DND-41 (cell line): ENCODE results near the gene PARL.

Experiments
- ATAC-seq: fragments of 200-7000 bp; cut with Tn5 transposase; 3 replicates; pipeline ENCODE4 v1.9.1; 2021; ENCODE audit warnings: low read depth; ENCODE audit not compliant: insufficient read depth
- DNase-seq: peaks from one replicate; pipeline ENCODE4 v3.0.0-alpha.2; 2020
- H2AFZ ChIP-seq: 2 replicates; pipeline ENCODE4 v1.6.0; 2012; ENCODE audit warnings: low read depth, low read length
- H3K27ac ChIP-seq: 2 replicates; pipeline ENCODE4 v1.5.1; 2012; ENCODE audit warnings: low read length, inconsistent platforms
- H3K27me3 ChIP-seq: fragments of 200-600 bp; sonication (generic); 2 replicates; pipeline ENCODE4 v1.6.0; 2012; ENCODE audit warnings: low read length, mild to moderate bottlenecking, inconsistent platforms; ENCODE audit not compliant: insufficient read depth, poor library complexity
- H3K36me3 ChIP-seq: 2 replicates; pipeline ENCODE4 v1.5.1; 2012; ENCODE audit warnings: low read length, inconsistent platforms; ENCODE audit not compliant: insufficient read depth
- H3K4me1 ChIP-seq: 2 replicates; pipeline ENCODE4 v1.5.1; 2012; ENCODE audit warnings: mild to moderate bottlenecking, low read length; ENCODE audit not compliant: insufficient read depth
- H3K4me2 ChIP-seq: 2 replicates; pipeline ENCODE4 v1.6.0; 2012; ENCODE audit warnings: mild to moderate bottlenecking, moderate library complexity, low read length, inconsistent platforms; ENCODE audit not compliant: insufficient read depth
- H3K4me3 ChIP-seq, 2 experiments: fragments of 200-600 bp in 1 of 2; shearing (Covaris generic) in 1 of 2; 2 replicates each; pipeline ENCODE4 v1.5.1; 2012 to 2016; ENCODE audit warnings: inconsistent platforms in 2 of 2, low read length in 2 of 2, mild to moderate bottlenecking in 2 of 2, low read depth in 1 of 2, moderate library complexity in 1 of 2
- H3K79me2 ChIP-seq: 2 replicates; pipeline ENCODE4 v1.6.0; 2012; ENCODE audit warnings: low read length, inconsistent platforms; ENCODE audit not compliant: insufficient read depth
- H3K9ac ChIP-seq: 2 replicates; pipeline ENCODE4 v1.6.0; 2012; ENCODE audit warnings: low read depth, mild to moderate bottlenecking, inconsistent platforms, low read length, moderate library complexity
- H3K9me3 ChIP-seq: 2 replicates; pipeline ENCODE4 v1.5.1; 2012; ENCODE audit warnings: low read length, moderate library complexity, mild to moderate bottlenecking, inconsistent platforms; ENCODE audit not compliant: insufficient read depth, severe bottlenecking
- H4K20me1 ChIP-seq: 2 replicates; pipeline ENCODE4 v1.6.0; 2012; ENCODE audit warnings: low read length; ENCODE audit not compliant: insufficient read depth
- CTCF ChIP-seq: IDR thresholded peaks from 2 replicates; pipeline ENCODE4 v1.5.1; 2012; ENCODE audit warnings: borderline replicate concordance, low read length, moderate library complexity, mild to moderate bottlenecking; ENCODE audit not compliant: poor library complexity, severe bottlenecking; ENCODE audit errors: extremely low read depth
- EZH2 ChIP-seq: IDR thresholded peaks from 3 replicates; pipeline ENCODE4 v1.6.1; 2012; ENCODE audit warnings: borderline replicate concordance, low read depth, mild to moderate bottlenecking, moderate library complexity, low read length, inconsistent platforms; ENCODE audit not compliant: severe bottlenecking

The PARL gene

GRCh38 chr3:183796372-183796771, 88.3 kb downstream of the PARL start:
- no peaks in the 10 kb centered on the region for H4K20me1 ChIP-seq
- DNase-seq (no peak), ATAC-seq (no peak)
- H2AFZ ChIP-seq = no peak overlapping the region
- peaks cover 89% of the 10 kb centered on the region for H3K36me3 ChIP-seq
- no peak overlapping the region for H3K4me2 ChIP-seq
- H3K27ac ChIP-seq = no peak overlapping the region
- H3K79me2 ChIP-seq = no peaks in the 10 kb centered on the region
- H3K9ac ChIP-seq = no peak overlapping the region
- no peaks in the 10 kb centered on the region for H3K9me3 ChIP-seq
- no peak overlapping the region for H3K4me3 ChIP-seq
- H3K4me1 ChIP-seq = no peaks in the 10 kb centered on the region
- no peaks in the 10 kb centered on the region for H3K27me3 ChIP-seq
- TF ChIP-seq EZH2 = no peak
- TF ChIP-seq CTCF = no peak

- H3K9me3 ChIP-seq = no peaks in the 10 kb centered on the region
- DNase-seq (no peak), ATAC-seq (no peak)
- H3K79me2 ChIP-seq = no peaks in the 10 kb centered on the region
- no peak overlapping the region for H3K27ac ChIP-seq
- no peak overlapping the region for H3K9ac ChIP-seq
- peaks cover 6% of the 10 kb centered on the region; the same call in 1 of the 2 replicates for H4K20me1 ChIP-seq
- no peaks in the 10 kb centered on the region for H3K4me1 ChIP-seq
- H3K36me3 ChIP-seq = peaks cover 92% of the 10 kb centered on the region
- H3K4me3 ChIP-seq = no peak overlapping the region
- H3K4me2 ChIP-seq = no peak overlapping the region
- TF ChIP-seq CTCF = no peak
- no peaks in the 10 kb centered on the region for H3K27me3 ChIP-seq
- H2AFZ ChIP-seq = no peak overlapping the region
These were observed 90.2 kb downstream of the PARL start for GRCh38 chr3:183794452-183794851.

GRCh38 chr3:183792976-183793375, 91.7 kb downstream of the PARL start:
- no peaks in the 10 kb centered on the region for H3K27me3 ChIP-seq
- no peak overlapping the region for H2AFZ ChIP-seq
- no peaks in the 10 kb centered on the region for H3K79me2 ChIP-seq
- peaks cover 89% of the 10 kb centered on the region for H3K36me3 ChIP-seq
- no peak overlapping the region for H3K27ac ChIP-seq
- no peaks in the 10 kb centered on the region for H3K9me3 ChIP-seq
- H3K4me3 ChIP-seq = no peak overlapping the region
- DNase-seq (no peak), ATAC-seq (no peak)
- H3K4me1 ChIP-seq = no peaks in the 10 kb centered on the region
- H3K9ac ChIP-seq = no peak overlapping the region
- peaks cover 6% of the 10 kb centered on the region; the same call in 1 of the 2 replicates for H4K20me1 ChIP-seq
- H3K4me2 ChIP-seq = no peak overlapping the region
- TF ChIP-seq CTCF (no peak), EZH2 (no peak)

- ATAC-seq = no peak
- Histone ChIP-seq H4K20me1 (peaks cover 6% of the 10 kb centered on the region; the same call in 1 of the 2 replicates), H3K27ac (no peak overlapping the region), H3K4me3 (no peak overlapping the region), H2AFZ (no peak overlapping the region), H3K9ac (no peak overlapping the region), H3K36me3 (peaks cover 87% of the 10 kb centered on the region), H3K4me1 (no peaks in the 10 kb centered on the region), H3K4me2 (no peak overlapping the region), H3K79me2 (no peaks in the 10 kb centered on the region), H3K27me3 (no peaks in the 10 kb centered on the region), H3K9me3 (no peaks in the 10 kb centered on the region)
- no peak for DNase-seq
- TF ChIP-seq EZH2 (no peak), CTCF (no peak)
These were observed 94.0 kb downstream of the PARL start for GRCh38 chr3:183790700-183791099.
